ENCODE results near the gene EBPL. TPM values are rescaled to one million over a fixed set of nuclear protein-coding genes. Genes with fewer than 3 reads are reported as not detected.

The EBPL gene
- total RNA-seq, 2 donors from 2014 or later, result 95.4 to 114 TPM

DNA sequence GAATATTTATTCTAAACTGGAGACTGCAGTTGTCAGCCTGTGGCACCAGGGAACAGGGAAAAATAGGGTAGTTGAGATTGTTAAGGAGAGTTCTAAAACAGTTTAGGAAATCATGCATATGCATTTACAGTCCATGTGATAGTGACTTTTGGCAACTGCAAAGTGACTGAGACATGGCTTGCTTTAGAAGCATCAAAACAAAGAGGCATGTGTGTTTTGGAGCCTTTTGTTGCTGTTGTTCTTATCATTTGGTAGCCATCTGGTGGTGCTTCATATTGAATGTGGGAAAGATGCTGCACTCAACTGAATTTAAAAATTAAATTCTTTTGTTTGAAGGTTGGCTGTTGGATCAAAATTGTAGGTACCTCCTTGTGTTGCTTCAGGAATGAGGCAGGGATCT is 10.2 kb upstream of the EBPL start:
- H3K4me1 ChIP-seq (replicated peaks), result no peaks in the 10 kb centered on the region
- DNase-seq (ENCODE audit: low spot score), result no peak
- no peaks in the 10 kb centered on the region for H3K36me3 ChIP-seq
- TF ChIP-seq CTCF (IDR thresholded peaks at IDR 0.05), result no peak
- TF ChIP-seq POLR2A (IDR thresholded peaks at IDR 0.05), result no peak
- no peak for TF ChIP-seq POLR2AphosphoS5 (IDR thresholded peaks at IDR 0.05)
- no peaks in the 10 kb centered on the region for H3K9me3 ChIP-seq
- no peaks in the 10 kb centered on the region for H3K27me3 ChIP-seq (replicated peaks; ENCODE audit: insufficient read depth)
- H3K27ac ChIP-seq, result no peak overlapping the region
- intact Hi-C loops (cut with DNase I), result no loop called here
- no peak overlapping the region for H3K4me3 ChIP-seq

GRCh38 chr13:49697468-49697867 is 6.2 kb upstream of the EBPL start:
- no peak for DNase-seq (ENCODE audit: low spot score)
- intact Hi-C loops (cut with DNase I), result no loop called here
- H3K4me1 ChIP-seq (replicated peaks), result no peaks in the 10 kb centered on the region
- no peak for TF ChIP-seq CTCF (IDR thresholded peaks at IDR 0.05)
- no peak for TF ChIP-seq POLR2AphosphoS5 (IDR thresholded peaks at IDR 0.05)
- TF ChIP-seq POLR2A (IDR thresholded peaks at IDR 0.05), result no peak
- no peak overlapping the region for H3K4me3 ChIP-seq
- H3K9me3 ChIP-seq, result no peaks in the 10 kb centered on the region
- no peak overlapping the region for H3K27ac ChIP-seq
- no peaks in the 10 kb centered on the region for H3K27me3 ChIP-seq (replicated peaks; ENCODE audit: insufficient read depth)
- no peaks in the 10 kb centered on the region for H3K36me3 ChIP-seq
- 98% methylated on average over 3 of the region's 3 CpGs for WGBS

DNA sequence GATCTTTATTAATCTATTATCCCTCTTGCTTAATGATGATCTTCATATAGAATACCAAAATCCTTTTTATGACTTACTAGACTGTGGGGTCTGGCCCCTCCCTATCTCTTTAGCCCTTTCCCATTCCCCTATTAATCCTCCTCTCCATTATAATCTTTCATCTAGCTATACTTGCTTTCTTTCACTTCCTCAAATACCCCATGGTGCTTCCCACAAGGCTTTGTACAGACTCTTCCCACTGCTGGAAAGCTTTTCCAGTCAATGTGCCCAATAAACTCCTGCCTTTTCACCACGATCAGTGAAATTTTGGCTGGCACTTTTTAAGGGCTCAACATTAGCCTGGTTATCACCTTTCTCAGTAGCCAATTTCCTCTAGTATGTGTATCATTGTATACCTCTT is 3.2 kb upstream of the EBPL start:
- no peaks in the 10 kb centered on the region for H3K36me3 ChIP-seq
- 35% methylated on average over 1 of the region's 1 CpG for WGBS
- no peak overlapping the region for H3K27ac ChIP-seq
- no peak for DNase-seq (ENCODE audit: low spot score)
- no peaks in the 10 kb centered on the region for H3K27me3 ChIP-seq (replicated peaks; ENCODE audit: insufficient read depth)
- intact Hi-C loops (cut with DNase I), result no loop called here
- H3K9me3 ChIP-seq, result no peaks in the 10 kb centered on the region
- H3K4me1 ChIP-seq (replicated peaks), result peaks cover 4% of the 10 kb centered on the region
- TF ChIP-seq CTCF (IDR thresholded peaks at IDR 0.05), result no peak
- TF ChIP-seq POLR2A (IDR thresholded peaks at IDR 0.05), result no peak
- no peak for TF ChIP-seq POLR2AphosphoS5 (IDR thresholded peaks at IDR 0.05)
- H3K4me3 ChIP-seq, result no peak overlapping the region

DNA sequence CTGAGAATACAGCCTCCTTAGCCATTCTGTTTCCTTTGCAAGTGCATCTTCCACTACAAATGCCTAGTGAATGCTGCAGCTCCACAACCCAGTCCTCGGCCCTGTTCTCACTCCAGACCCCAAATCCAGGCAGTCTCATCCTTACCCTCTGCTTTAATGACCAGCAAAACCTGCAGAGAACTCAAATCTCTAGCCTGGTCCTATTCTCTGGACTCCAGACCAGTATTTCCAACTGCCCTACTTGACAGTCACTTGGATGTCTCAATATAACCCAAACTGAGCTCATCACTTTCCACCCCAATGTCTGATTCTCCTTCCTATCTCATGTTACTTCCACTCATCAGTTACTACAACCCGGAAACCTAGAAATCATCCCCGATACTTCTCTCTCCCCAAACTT is 2.6 kb upstream of the EBPL start:
- TF ChIP-seq CTCF (IDR thresholded peaks at IDR 0.05) (no peak), POLR2A (IDR thresholded peaks at IDR 0.05) (no peak), POLR2AphosphoS5 (IDR thresholded peaks at IDR 0.05) (no peak)
- intact Hi-C loops (cut with DNase I), result no loop called here

DNA sequence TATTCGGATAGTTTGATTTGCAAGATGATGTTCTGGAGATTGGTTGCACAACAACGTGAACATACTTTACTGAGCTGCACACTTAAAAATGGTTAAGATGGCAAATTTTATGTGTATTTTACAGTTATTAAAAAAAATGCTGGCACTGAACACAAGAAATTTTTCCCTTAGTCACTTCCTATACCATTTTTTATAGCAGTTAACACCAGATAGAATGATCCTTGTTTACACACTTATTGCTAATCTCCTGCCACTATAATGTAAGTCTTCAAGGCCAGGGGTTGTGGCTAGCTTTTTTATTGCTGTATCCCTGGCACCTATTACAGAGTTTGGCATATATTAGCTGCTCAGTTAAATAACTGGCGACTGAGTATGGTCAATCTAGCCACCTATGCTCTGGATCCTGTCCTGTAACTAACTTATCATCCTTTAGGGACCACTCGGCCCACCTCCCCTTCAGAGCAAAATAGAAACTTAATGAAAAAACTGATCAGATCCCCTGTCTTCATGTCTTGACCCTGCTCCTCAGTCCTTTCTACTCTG is 2.0 kb upstream of the EBPL start:
- H3K36me3 ChIP-seq, result no peaks in the 10 kb centered on the region
- peaks cover 4% of the 10 kb centered on the region for H3K4me1 ChIP-seq (replicated peaks)
- TF ChIP-seq POLR2A (IDR thresholded peaks at IDR 0.05) (no peak), CTCF (IDR thresholded peaks at IDR 0.05) (no peak), POLR2AphosphoS5 (IDR thresholded peaks at IDR 0.05) (no peak)
- intact Hi-C loops (cut with DNase I), result no loop called here
- 83% methylated on average over 4 of the region's 4 CpGs for WGBS
- H3K27ac ChIP-seq, result no peak overlapping the region
- H3K27me3 ChIP-seq (replicated peaks; ENCODE audit: insufficient read depth), result no peaks in the 10 kb centered on the region
- DNase-seq (ENCODE audit: low spot score), result no peak
- no peak overlapping the region for H3K4me3 ChIP-seq
- no peaks in the 10 kb centered on the region for H3K9me3 ChIP-seq

More for the DNA sequence above, 2.6 kb upstream of the EBPL start:
- Histone ChIP-seq H3K27me3 (replicated peaks; ENCODE audit: insufficient read depth) (no peaks in the 10 kb centered on the region), H3K36me3 (no peaks in the 10 kb centered on the region), H3K4me1 (replicated peaks) (peaks cover 4% of the 10 kb centered on the region), H3K9me3 (no peaks in the 10 kb centered on the region), H3K4me3 (no peak overlapping the region), H3K27ac (no peak overlapping the region)
- 86% methylated on average over 3 of the region's 3 CpGs for WGBS
- no peak for DNase-seq (ENCODE audit: low spot score)
